H1 (cell line): ENCODE results near the gene SF3B3. TPM values are rescaled to one million over a fixed set of nuclear protein-coding genes. Genes with fewer than 3 reads are reported as not detected.

Experiments
- ATF2 ChIP-seq: IDR thresholded peaks from 2 replicates; pipeline ENCODE4 v1.6.1; 2012; ENCODE audit warnings: low read length, inconsistent platforms
- CHD7 ChIP-seq: fragments of 300-600 bp; sonication (generic); IDR thresholded peaks from 2 replicates; pipeline ENCODE4 v1.7.1; 2012; ENCODE audit warnings: low read length, moderate library complexity, mild to moderate bottlenecking, inconsistent platforms; ENCODE audit not compliant: insufficient replicate concordance
- CREB1 ChIP-seq: IDR thresholded peaks from 2 replicates; pipeline ENCODE4 v1.6.1; 2012; ENCODE audit warnings: inconsistent platforms
- CTCF ChIP-seq, 3 experiments: IDR thresholded peaks; 1 replicate in 2 of 3; 2 replicates in 1 of 3; pipeline versions ENCODE4 v1.5.1 to v1.6.1; 2011; ENCODE audit warnings: low read length in 3 of 3, mild to moderate bottlenecking in 3 of 3, inconsistent platforms in 2 of 3, low read depth in 1 of 3, moderate library complexity in 1 of 3; ENCODE audit not compliant: insufficient read depth in 1 of 3; ENCODE audit errors: control extremely low read depth in 1 of 3
- RBBP5 ChIP-seq: IDR thresholded peaks from 2 replicates; pipeline ENCODE4 v1.7.1; 2012; ENCODE audit warnings: low read depth, mild to moderate bottlenecking, inconsistent platforms, low read length, moderate library complexity, borderline replicate concordance
- RXRA ChIP-seq: IDR thresholded peaks from 2 replicates; pipeline ENCODE4 v1.6.1; 2011; ENCODE audit warnings: low read depth, mild to moderate bottlenecking, low read length, moderate library complexity; ENCODE audit not compliant: insufficient read depth
- SUZ12 ChIP-seq: fragments of 200-600 bp; sonication (generic); IDR thresholded peaks from 2 replicates; pipeline ENCODE4 v1.6.1; 2012; ENCODE audit warnings: mild to moderate bottlenecking, inconsistent platforms, low read length, moderate library complexity, mixed read lengths
- TAF1 ChIP-seq: IDR thresholded peaks from 2 replicates; pipeline ENCODE4 v1.6.1; 2011; ENCODE audit warnings: mild to moderate bottlenecking, low read depth, low read length
- polyA plus RNA-seq, 7 experiments: library from polyadenylated mRNA; depleted of rRNA in 3 of 7; stranded (reverse) in 5 of 7; unstranded in 2 of 7; fragments of >200 nt in 5 of 7; fragments of 200-250 nt in 2 of 7; gene quantifications; 1 replicate in 5 of 7; 2 replicates in 1 of 7; 4 replicates in 1 of 7; pipeline versions ENCODE4 v1.2.1 to v1.2.3, GENCODE V29; 2011 to 2013; ENCODE audit warnings: missing spikeins in 2 of 7, mixed read lengths in 2 of 7
- total RNA-seq: library from RNA; stranded (reverse); fragmentation: NEBNext Ultra II Directional; extraction: Animal tissue kit (Norgen Biotek cat#: 25700); gene quantifications from 2 replicates; pipeline ENCODE4 v1.2.1, GENCODE V29; 2021

The SF3B3 gene
- total and polyA plus RNA-seq, 2 of the 8 experiments (the other 6 are each of a cell fraction or from before 2014, with no cell fraction given), result 241 to 521 TPM

- TF ChIP-seq CHD7, result no peak
- no peak for TF ChIP-seq CREB1
- no peak for TF ChIP-seq RXRA
- TF ChIP-seq SUZ12, result no peak
- TF ChIP-seq TAF1, result no peak
- TF ChIP-seq ATF2, result no peak
- no peak for TF ChIP-seq CTCF (IDR thresholded peaks at IDR 0.05; ENCODE audit: control extremely low read depth in 1 of 3, insufficient read depth in 1 of 3, low read depth in 1 of 3, low read length in 3 of 3)
- TF ChIP-seq RBBP5, result no peak
These were observed 81.7 kb downstream of the SF3B3 start (continued) for GRCh38 chr16:70605283-70605657.
